Measurements from ENCODE around the gene NOS2. TPM values are rescaled to one million over a fixed set of nuclear protein-coding genes. Genes with fewer than 3 reads are reported as not detected.

NOS2 gene
- total RNA-seq, 1 experiment from 2014 or later = 1.4 TPM

DNA sequence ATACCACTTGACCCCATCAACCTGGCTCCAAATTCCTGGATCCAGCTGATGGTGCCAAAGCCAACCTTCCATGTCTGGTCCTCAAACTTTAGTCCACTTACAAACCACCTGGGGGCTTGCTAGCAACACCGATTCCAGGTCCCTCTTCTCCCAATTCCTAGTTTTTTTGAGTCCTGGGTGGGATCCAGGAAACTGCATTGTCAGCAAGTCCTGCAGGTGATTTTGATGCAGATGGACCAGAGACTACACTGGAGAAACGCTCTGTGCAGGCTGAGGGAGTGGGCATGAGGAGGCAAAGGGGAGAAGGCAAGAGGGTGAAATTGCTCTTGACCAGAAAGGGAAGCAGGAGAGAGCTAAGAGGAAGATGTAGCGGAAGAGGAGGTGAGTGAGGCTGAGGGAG is 21.0 kb upstream of the NOS2 start:
- ChIA-PET CTCF (interaction anchor here (1.1 kb wide), 1 partner anchor 17 kb away, joined by 3 read pairs; no protein-coding TSS in a partner anchor), POLR2A (no interaction called here)
- TF ChIP-seq ZNF671 (CRISPR knock-in tag; IDR thresholded peaks at IDR 0.05) (no peak), KAT7 (CRISPR knock-in tag; IDR thresholded peaks at IDR 0.05; ENCODE audit: borderline replicate concordance) (no peak), MXD4 (CRISPR knock-in tag; IDR thresholded peaks at IDR 0.05; ENCODE audit: borderline replicate concordance) (no peak), ZBTB21 (CRISPR knock-in tag; IDR thresholded peaks at IDR 0.05; ENCODE audit: borderline replicate concordance) (no peak), FOXJ3 (CRISPR knock-in tag; IDR thresholded peaks at IDR 0.05; ENCODE audit: borderline replicate concordance) (no peak), MLX (CRISPR knock-in tag; IDR thresholded peaks at IDR 0.05) (no peak), TEAD1 (CRISPR knock-in tag; IDR thresholded peaks at IDR 0.05) (no peak), FOXP4 (CRISPR knock-in tag; IDR thresholded peaks at IDR 0.05) (no peak), RELA (CRISPR knock-in tag; IDR thresholded peaks at IDR 0.05; ENCODE audit: borderline replicate concordance) (no peak), NR1H2 (CRISPR knock-in tag; IDR thresholded peaks at IDR 0.05) (no peak)
- TF ChIP-seq, protein P1, sequence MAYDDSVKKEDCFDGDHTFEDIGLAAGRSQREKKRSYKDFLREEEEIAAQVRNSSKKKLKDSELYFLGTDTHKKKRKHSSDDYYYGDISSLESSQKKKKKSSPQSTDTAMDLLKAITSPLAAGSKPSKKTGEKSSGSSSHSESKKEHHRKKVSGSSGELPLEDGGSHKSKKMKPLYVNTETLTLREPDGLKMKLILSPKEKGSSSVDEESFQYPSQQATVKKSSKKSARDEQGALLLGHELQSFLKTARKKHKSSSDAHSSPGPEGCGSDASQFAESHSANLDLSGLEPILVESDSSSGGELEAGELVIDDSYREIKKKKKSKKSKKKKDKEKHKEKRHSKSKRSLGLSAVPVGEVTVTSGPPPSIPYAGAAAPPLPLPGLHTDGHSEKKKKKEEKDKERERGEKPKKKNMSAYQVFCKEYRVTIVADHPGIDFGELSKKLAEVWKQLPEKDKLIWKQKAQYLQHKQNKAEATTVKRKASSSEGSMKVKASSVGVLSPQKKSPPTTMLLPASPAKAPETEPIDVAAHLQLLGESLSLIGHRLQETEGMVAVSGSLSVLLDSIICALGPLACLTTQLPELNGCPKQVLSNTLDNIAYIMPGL (CRISPR knock-in tag; IDR thresholded peaks at IDR 0.05) = no peak
- TF ChIP-seq, protein P2, sequence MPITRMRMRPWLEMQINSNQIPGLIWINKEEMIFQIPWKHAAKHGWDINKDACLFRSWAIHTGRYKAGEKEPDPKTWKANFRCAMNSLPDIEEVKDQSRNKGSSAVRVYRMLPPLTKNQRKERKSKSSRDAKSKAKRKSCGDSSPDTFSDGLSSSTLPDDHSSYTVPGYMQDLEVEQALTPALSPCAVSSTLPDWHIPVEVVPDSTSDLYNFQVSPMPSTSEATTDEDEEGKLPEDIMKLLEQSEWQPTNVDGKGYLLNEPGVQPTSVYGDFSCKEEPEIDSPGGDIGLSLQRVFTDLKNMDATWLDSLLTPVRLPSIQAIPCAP (CRISPR knock-in tag; IDR thresholded peaks at IDR 0.05) = no peak
- TF ChIP-seq, protein P3, sequence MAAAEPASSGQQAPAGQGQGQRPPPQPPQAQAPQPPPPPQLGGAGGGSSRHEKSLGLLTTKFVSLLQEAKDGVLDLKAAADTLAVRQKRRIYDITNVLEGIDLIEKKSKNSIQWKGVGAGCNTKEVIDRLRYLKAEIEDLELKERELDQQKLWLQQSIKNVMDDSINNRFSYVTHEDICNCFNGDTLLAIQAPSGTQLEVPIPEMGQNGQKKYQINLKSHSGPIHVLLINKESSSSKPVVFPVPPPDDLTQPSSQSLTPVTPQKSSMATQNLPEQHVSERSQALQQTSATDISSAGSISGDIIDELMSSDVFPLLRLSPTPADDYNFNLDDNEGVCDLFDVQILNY (CRISPR knock-in tag; IDR thresholded peaks at IDR 0.05) = no peak
- TF ChIP-seq, protein P4, sequence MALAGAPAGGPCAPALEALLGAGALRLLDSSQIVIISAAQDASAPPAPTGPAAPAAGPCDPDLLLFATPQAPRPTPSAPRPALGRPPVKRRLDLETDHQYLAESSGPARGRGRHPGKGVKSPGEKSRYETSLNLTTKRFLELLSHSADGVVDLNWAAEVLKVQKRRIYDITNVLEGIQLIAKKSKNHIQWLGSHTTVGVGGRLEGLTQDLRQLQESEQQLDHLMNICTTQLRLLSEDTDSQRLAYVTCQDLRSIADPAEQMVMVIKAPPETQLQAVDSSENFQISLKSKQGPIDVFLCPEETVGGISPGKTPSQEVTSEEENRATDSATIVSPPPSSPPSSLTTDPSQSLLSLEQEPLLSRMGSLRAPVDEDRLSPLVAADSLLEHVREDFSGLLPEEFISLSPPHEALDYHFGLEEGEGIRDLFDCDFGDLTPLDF (CRISPR knock-in tag; IDR thresholded peaks at IDR 0.05) = no peak
- Mint-ChIP-seq H3K27me3 (ENCODE audit: low read depth) (peaks cover 3% of the 10 kb centered on the region), H3K4me1 (no peaks in the 10 kb centered on the region), H3K4me3 (no peak overlapping the region), H3K36me3 (peaks cover 25% of the 10 kb centered on the region), H3K27ac (no peak overlapping the region), H3K9me3 (peaks cover 32% of the 10 kb centered on the region)
- no peak for DNase-seq (ENCODE audit: low spot score)
- ATAC-seq = no peak

- peaks cover 30% of the 10 kb centered on the region for H3K36me3 Mint-ChIP-seq
- peaks cover 38% of the 10 kb centered on the region for H3K9me3 Mint-ChIP-seq
- H3K4me3 Mint-ChIP-seq = no peak overlapping the region
- ChIA-PET POLR2A (no interaction called here), CTCF (interaction anchor here (0.6 to 1.4 kb wide), 4 partner anchors 14 to 900 kb away, joined by 3 to 4 read pairs (median 3); partner anchors contain the start of gene RPL23A)
- ATAC-seq (no peak), DNase-seq (ENCODE audit: low spot score) (no peak)
- H3K27ac Mint-ChIP-seq = no peak overlapping the region
- peaks cover 3% of the 10 kb centered on the region for H3K27me3 Mint-ChIP-seq (ENCODE audit: low read depth)
- peaks cover 5% of the 10 kb centered on the region for H3K4me1 Mint-ChIP-seq
- no peak for TF ChIP-seq ATF2 (CRISPR knock-in tag; IDR thresholded peaks at IDR 0.05; ENCODE audit: borderline replicate concordance, low read depth)
- no peak for TF ChIP-seq ZBTB43 (CRISPR knock-in tag; IDR thresholded peaks at IDR 0.05)
- TF ChIP-seq AR (CRISPR knock-in tag; IDR thresholded peaks at IDR 0.05) = no peak
- no peak for TF ChIP-seq SMAD3 (CRISPR knock-in tag; IDR thresholded peaks at IDR 0.05; ENCODE audit: borderline replicate concordance)
- TF ChIP-seq MLX (CRISPR knock-in tag; IDR thresholded peaks at IDR 0.05) = no peak
These were observed 18.8 kb upstream of the NOS2 start for GRCh38 chr17:27819145-27819544.

Data from WTC11 (cell line).